ENCODE data around the gene RBM20.

Gene RBM20

GRCh38 chr10:110871298-110872084 lies 227.4 kb downstream of the RBM20 start, which contains the start of gene PDCD4:
PDCD4 (plus strand) TSS chr10:110871928; CDS start chr10:110876028, 4,100 bp downstream.
- Histone ChIP-seq H3K27me3 (ENCODE audit: control insufficient read depth, insufficient read depth, low read length) (no peaks in the 10 kb centered on the region), H3K9me3 (ENCODE audit: control insufficient read depth, low read length) (no peaks in the 10 kb centered on the region), H3K79me2 (peaks cover 35% of the 10 kb centered on the region), H3K4me1 (peaks cover 36% of the 10 kb centered on the region), H3K36me3 (ENCODE audit: control insufficient read depth, insufficient read depth, low read length) (peaks cover 14% of the 10 kb centered on the region), H3K4me2 (ENCODE audit: low read length) (peak within 1 kb of the TSS; percentile 94), H3K27ac (peak within 1 kb of the TSS; percentile 100), H3K9ac (peak within 1 kb of the TSS; percentile 99), H3K4me3 (ENCODE audit: low read depth, low read length) (peak within 1 kb of the TSS; percentile 82), H2AFZ (peak within 1 kb of the TSS; percentile 84)
- TF ChIP-seq CTCF (IDR thresholded peaks at IDR 0.05): no peak

GRCh38 chr10:110872145-110872983 lies 228.2 kb downstream of the RBM20 start:
- peak overlapping the region; percentile 99 for H3K9ac ChIP-seq
- peak overlapping the region; percentile 82 for H3K4me3 ChIP-seq (ENCODE audit: low read depth, low read length)
- peak overlapping the region; percentile 100 for H3K27ac ChIP-seq
- H3K4me1 ChIP-seq: peaks cover 27% of the 10 kb centered on the region
- H3K79me2 ChIP-seq: peaks cover 38% of the 10 kb centered on the region
- H3K4me2 ChIP-seq (ENCODE audit: low read length): peak overlapping the region; percentile 94
- no peaks in the 10 kb centered on the region for H3K9me3 ChIP-seq (ENCODE audit: control insufficient read depth, low read length)
- peak; percentile 34 for TF ChIP-seq CTCF (IDR thresholded peaks at IDR 0.05)
- no peaks in the 10 kb centered on the region for H3K27me3 ChIP-seq (ENCODE audit: control insufficient read depth, insufficient read depth, low read length)
- H3K36me3 ChIP-seq (ENCODE audit: control insufficient read depth, insufficient read depth, low read length): peaks cover 14% of the 10 kb centered on the region
- peak overlapping the region; percentile 84 for H2AFZ ChIP-seq

- Histone ChIP-seq H3K27ac (peak overlapping the region; percentile 100), H3K4me1 (peaks cover 18% of the 10 kb centered on the region), H3K4me3 (ENCODE audit: low read depth, low read length) (peak overlapping the region; percentile 82), H3K36me3 (ENCODE audit: control insufficient read depth, insufficient read depth, low read length) (peaks cover 17% of the 10 kb centered on the region), H2AFZ (no peak overlapping the region), H3K9me3 (ENCODE audit: control insufficient read depth, low read length) (no peaks in the 10 kb centered on the region), H3K4me2 (ENCODE audit: low read length) (peak overlapping the region; percentile 94), H3K27me3 (ENCODE audit: control insufficient read depth, insufficient read depth, low read length) (no peaks in the 10 kb centered on the region), H3K9ac (peak overlapping the region; percentile 99), H3K79me2 (peaks cover 45% of the 10 kb centered on the region)
- no peak for TF ChIP-seq CTCF (IDR thresholded peaks at IDR 0.05)
Measured at GRCh38 chr10:110872984-110873923, 229.1 kb downstream of the RBM20 start.

GRCh38 chr10:110873951-110874350 lies 229.8 kb downstream of the RBM20 start:
- Histone ChIP-seq H3K79me2 (peaks cover 52% of the 10 kb centered on the region), H3K9me3 (ENCODE audit: control insufficient read depth, low read length) (no peaks in the 10 kb centered on the region), H3K36me3 (ENCODE audit: control insufficient read depth, insufficient read depth, low read length) (peaks cover 21% of the 10 kb centered on the region), H3K4me3 (ENCODE audit: low read depth, low read length) (peak overlapping the region; percentile 82), H3K9ac (peak overlapping the region; percentile 24), H3K4me1 (peaks cover 21% of the 10 kb centered on the region), H3K27me3 (ENCODE audit: control insufficient read depth, insufficient read depth, low read length) (no peaks in the 10 kb centered on the region), H3K27ac (peak overlapping the region; percentile 100), H2AFZ (no peak overlapping the region), H3K4me2 (ENCODE audit: low read length) (peak overlapping the region; percentile 94)
- TF ChIP-seq CTCF (IDR thresholded peaks at IDR 0.05): no peak

Measured in parathyroid adenoma (tissue), 2 donors.